HepG2 (cell line): ENCODE measurements around the gene WNT1. TPM values are rescaled to one million over a fixed set of nuclear protein-coding genes. Genes with fewer than 3 reads are reported as not detected.
A peak's percentile ranks its signal among the peaks of the same experiment; 100 is the strongest.

Experiments used
- CBFB ChIP-seq: sonication (generic); formaldehyde crosslinking; IDR thresholded peaks from 2 replicates; pipeline ENCODE4 v1.4.0; 2020; ENCODE audit warnings: missing genetic modification reagents
- CBX5 ChIP-seq: sonication (generic); formaldehyde crosslinking; IDR thresholded peaks from 2 replicates; pipeline ENCODE4 v1.4.0; 2020; ENCODE audit warnings: missing genetic modification reagents, borderline replicate concordance
- CHD4 ChIP-seq: fragments of 200-600 bp; sonication (generic); IDR thresholded peaks from 2 replicates; pipeline ENCODE4 v1.7.0; 2017; ENCODE audit warnings: mild to moderate bottlenecking, low read length, borderline replicate concordance
- EED ChIP-seq: sonication (generic); formaldehyde crosslinking; IDR thresholded peaks from 2 replicates; pipeline ENCODE4 v1.5.0; 2020; ENCODE audit warnings: mild to moderate bottlenecking, missing genetic modification reagents
- EHMT2 ChIP-seq: fragments of 200-600 bp; sonication (generic); IDR thresholded peaks from 2 replicates; pipeline ENCODE4 v1.7.0; 2017; ENCODE audit warnings: antibody characterized with exemption, low read depth, low read length, borderline replicate concordance
- ELF1 ChIP-seq: sonication (generic); formaldehyde crosslinking; IDR thresholded peaks from 2 replicates; pipeline ENCODE4 v1.4.0; 2020; ENCODE audit warnings: missing genetic modification reagents
- GMEB2 ChIP-seq: IDR thresholded peaks from 2 replicates; pipeline ENCODE4 v1.6.1; 2016; ENCODE audit warnings: missing biosample characterization, missing genetic modification reagents, low read depth
- GTF3A ChIP-seq: sonication (generic); formaldehyde crosslinking; conservative IDR thresholded peaks from 2 replicates; pipeline ENCODE4 v1.4.0; 2020; ENCODE audit warnings: mild to moderate bottlenecking, missing genetic modification reagents
- IKZF1 ChIP-seq: fragments of 450-650 bp; IDR thresholded peaks from 2 replicates; pipeline ENCODE4 v1.7.1; 2016
- KDM5B ChIP-seq: sonication (generic); formaldehyde crosslinking; IDR thresholded peaks from 2 replicates; pipeline ENCODE4 v1.4.0; 2020; ENCODE audit warnings: missing genetic modification reagents, mild to moderate bottlenecking, borderline replicate concordance
- MED1 ChIP-seq: sonication (generic); formaldehyde crosslinking; IDR thresholded peaks from 2 replicates; pipeline ENCODE4 v1.4.0; 2020; ENCODE audit warnings: missing genetic modification reagents
- NFRKB ChIP-seq: fragments of 450-650 bp; IDR thresholded peaks from 2 replicates; pipeline ENCODE4 v1.6.1; 2017
- ONECUT2 ChIP-seq: sonication (generic); formaldehyde crosslinking; IDR thresholded peaks from 2 replicates; pipeline ENCODE4 v1.4.0; 2020; ENCODE audit warnings: missing genetic modification reagents
- PCBP1 ChIP-seq: fragments of 200-400 bp; formaldehyde crosslinking; IDR thresholded peaks from 2 replicates; pipeline ENCODE4 v1.6.1; 2017; ENCODE audit warnings: mild to moderate bottlenecking, low read depth, low read length, borderline replicate concordance
- RXRA ChIP-seq: sonication (generic); formaldehyde crosslinking; IDR thresholded peaks from 2 replicates; pipeline ENCODE4 v1.5.1; 2020; ENCODE audit warnings: missing genetic modification reagents
- SALL1 ChIP-seq: sonication (generic); formaldehyde crosslinking; IDR thresholded peaks from 2 replicates; pipeline ENCODE4 v1.8.0; 2022; ENCODE audit warnings: mild to moderate bottlenecking, missing genetic modification reagents
- TP53 ChIP-seq: sonication (generic); formaldehyde crosslinking; conservative IDR thresholded peaks from 2 replicates; pipeline ENCODE4 v1.4.0; 2020; ENCODE audit warnings: missing genetic modification reagents
- ZBTB21 ChIP-seq: sonication (generic); formaldehyde crosslinking; IDR thresholded peaks from 2 replicates; pipeline ENCODE4 v1.4.0; 2020; ENCODE audit warnings: missing genetic modification reagents
- ZKSCAN5 ChIP-seq: sonication (generic); formaldehyde crosslinking; IDR thresholded peaks from 2 replicates; pipeline ENCODE4 v1.5.1; 2020; ENCODE audit warnings: mild to moderate bottlenecking, missing genetic modification reagents
- ZNF136 ChIP-seq: sonication (generic); formaldehyde crosslinking; IDR thresholded peaks from 2 replicates; pipeline ENCODE4 v1.8.1; 2022; ENCODE audit warnings: low read depth, mild to moderate bottlenecking, moderate library complexity, missing genetic modification reagents
- ZNF138 ChIP-seq: sonication (generic); formaldehyde crosslinking; IDR thresholded peaks from 2 replicates; pipeline ENCODE4 v1.5.0; 2020; ENCODE audit warnings: mild to moderate bottlenecking, low read depth, missing genetic modification reagents
- ZNF335 ChIP-seq: sonication (generic); formaldehyde crosslinking; IDR thresholded peaks from 2 replicates; pipeline ENCODE4 v1.4.0; 2020; ENCODE audit warnings: missing genetic modification reagents
- ZNF547 ChIP-seq: sonication (generic); formaldehyde crosslinking; IDR thresholded peaks from 2 replicates; pipeline ENCODE4 v1.5.1; 2020; ENCODE audit warnings: mild to moderate bottlenecking, missing genetic modification reagents
- ZNF784 ChIP-seq: sonication (generic); formaldehyde crosslinking; IDR thresholded peaks from 2 replicates; pipeline ENCODE4 v1.5.1; 2020; ENCODE audit warnings: missing genetic modification reagents, mild to moderate bottlenecking, borderline replicate concordance
- polyA plus RNA-seq, 8 experiments: library from polyadenylated mRNA; depleted of rRNA in 3 of 8; stranded (reverse) in 7 of 8; unstranded in 1 of 8; fragments of >200 nt; fragmentation: Illumina TruSeq in 4 of 8; extraction: Trizol in 4 of 8; gene quantifications; 2 replicates each; pipeline versions ENCODE4 v1.2.1 to v1.2.3, GENCODE V29; 2011 to 2016; ENCODE audit warnings: low read depth in 4 of 8, missing spikeins in 1 of 8, mixed read lengths in 1 of 8; ENCODE audit not compliant: insufficient read depth in 1 of 8
- total RNA-seq, 5 experiments: library from RNA; depleted of rRNA; stranded (reverse); fragments of >200 nt; fragmentation: Illumina TruSeq; extraction: Trizol; gene quantifications; 2 replicates each; pipeline ENCODE4 v1.2.3, GENCODE V29; 2016; ENCODE audit warnings: low read depth in 1 of 5
- TF ChIP-seq, protein P1 (sequence below): sonication (generic); formaldehyde crosslinking; IDR thresholded peaks from 2 replicates; pipeline ENCODE4 v1.4.0; 2020; ENCODE audit warnings: low read depth, missing genetic modification reagents

WNT1 gene
- total and polyA plus RNA-seq, 2 of the 13 experiments (the other 11 are each of a cell fraction or from before 2014, with no cell fraction given), result not detected

- no peak for TF ChIP-seq NFRKB
- peak; percentile 39; the same call in 1 of the 2 replicates for TF ChIP-seq ZNF335
- TF ChIP-seq IKZF1, result no peak
- no peak for TF ChIP-seq ZKSCAN5 (CRISPR knock-in tag)
- TF ChIP-seq ZNF784, result no peak
- no peak; the same call in 1 of the 2 replicates for TF ChIP-seq CBX5 (CRISPR knock-in tag)
- TF ChIP-seq ZNF547 (CRISPR knock-in tag), result no peak
- no peak for TF ChIP-seq PCBP1
- peak; percentile 69 for TF ChIP-seq MED1 (CRISPR knock-in tag)
- TF ChIP-seq ZNF136 (CRISPR knock-in tag), result no peak
- TF ChIP-seq ONECUT2 (CRISPR knock-in tag), result no peak
- TF ChIP-seq ZBTB21 (CRISPR knock-in tag), result peak; percentile 89
- peak; percentile 78; the same call in 1 of the 2 replicates for TF ChIP-seq SALL1
- TF ChIP-seq CBFB, result peak; percentile 62; the same call in 1 of the 2 replicates
- TF ChIP-seq EED, result no peak
- TF ChIP-seq CHD4, result no peak
- TF ChIP-seq RXRA (CRISPR knock-in tag), result no peak; the same call in 1 of the 2 replicates
- TF ChIP-seq ELF1 (CRISPR knock-in tag), result peak; percentile 90
- peak; percentile 91 for TF ChIP-seq KDM5B (CRISPR knock-in tag)
- TF ChIP-seq GMEB2, result no peak
- no peak for TF ChIP-seq EHMT2
- TF ChIP-seq, protein P1, sequence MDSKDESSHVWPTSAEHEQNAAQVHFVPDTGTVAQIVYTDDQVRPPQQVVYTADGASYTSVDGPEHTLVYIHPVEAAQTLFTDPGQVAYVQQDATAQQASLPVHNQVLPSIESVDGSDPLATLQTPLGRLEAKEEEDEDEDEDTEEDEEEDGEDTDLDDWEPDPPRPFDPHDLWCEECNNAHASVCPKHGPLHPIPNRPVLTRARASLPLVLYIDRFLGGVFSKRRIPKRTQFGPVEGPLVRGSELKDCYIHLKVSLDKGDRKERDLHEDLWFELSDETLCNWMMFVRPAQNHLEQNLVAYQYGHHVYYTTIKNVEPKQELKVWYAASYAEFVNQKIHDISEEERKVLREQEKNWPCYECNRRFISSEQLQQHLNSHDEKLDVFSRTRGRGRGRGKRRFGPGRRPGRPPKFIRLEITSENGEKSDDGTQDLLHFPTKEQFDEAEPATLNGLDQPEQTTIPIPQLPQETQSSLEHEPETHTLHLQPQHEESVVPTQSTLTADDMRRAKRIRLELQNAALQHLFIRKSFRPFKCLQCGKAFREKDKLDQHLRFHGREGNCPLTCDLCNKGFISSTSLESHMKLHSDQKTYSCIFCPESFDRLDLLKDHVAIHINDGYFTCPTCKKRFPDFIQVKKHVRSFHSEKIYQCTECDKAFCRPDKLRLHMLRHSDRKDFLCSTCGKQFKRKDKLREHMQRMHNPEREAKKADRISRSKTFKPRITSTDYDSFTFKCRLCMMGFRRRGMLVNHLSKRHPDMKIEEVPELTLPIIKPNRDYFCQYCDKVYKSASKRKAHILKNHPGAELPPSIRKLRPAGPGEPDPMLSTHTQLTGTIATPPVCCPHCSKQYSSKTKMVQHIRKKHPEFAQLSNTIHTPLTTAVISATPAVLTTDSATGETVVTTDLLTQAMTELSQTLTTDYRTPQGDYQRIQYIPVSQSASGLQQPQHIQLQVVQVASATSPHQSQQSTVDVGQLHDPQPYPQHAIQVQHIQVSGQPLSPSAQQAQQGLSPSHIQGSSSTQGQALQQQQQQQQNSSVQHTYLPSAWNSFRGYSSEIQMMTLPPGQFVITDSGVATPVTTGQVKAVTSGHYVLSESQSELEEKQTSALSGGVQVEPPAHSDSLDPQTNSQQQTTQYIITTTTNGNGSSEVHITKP, result peak; percentile 48; the same call in 1 of the 2 replicates
- TF ChIP-seq ZNF138 (CRISPR knock-in tag), result no peak
- TF ChIP-seq GTF3A, result no peak
- TF ChIP-seq TP53 (CRISPR knock-in tag), result peak; percentile 72; the same call in 1 of the 2 replicates
Observed at GRCh38 chr12:49018261-49019119, 40.4 kb downstream of the WNT1 start, which contains the start of gene PRKAG1 (continued).
